ENCODE measurements around the gene RXFP4.
"Not testable (repeated sequence)": the region's sequence is repeated elsewhere in the genome, so short reads cannot be mapped to it uniquely, and the experiment has no call there.

- TF ChIP-seq, protein P1, sequence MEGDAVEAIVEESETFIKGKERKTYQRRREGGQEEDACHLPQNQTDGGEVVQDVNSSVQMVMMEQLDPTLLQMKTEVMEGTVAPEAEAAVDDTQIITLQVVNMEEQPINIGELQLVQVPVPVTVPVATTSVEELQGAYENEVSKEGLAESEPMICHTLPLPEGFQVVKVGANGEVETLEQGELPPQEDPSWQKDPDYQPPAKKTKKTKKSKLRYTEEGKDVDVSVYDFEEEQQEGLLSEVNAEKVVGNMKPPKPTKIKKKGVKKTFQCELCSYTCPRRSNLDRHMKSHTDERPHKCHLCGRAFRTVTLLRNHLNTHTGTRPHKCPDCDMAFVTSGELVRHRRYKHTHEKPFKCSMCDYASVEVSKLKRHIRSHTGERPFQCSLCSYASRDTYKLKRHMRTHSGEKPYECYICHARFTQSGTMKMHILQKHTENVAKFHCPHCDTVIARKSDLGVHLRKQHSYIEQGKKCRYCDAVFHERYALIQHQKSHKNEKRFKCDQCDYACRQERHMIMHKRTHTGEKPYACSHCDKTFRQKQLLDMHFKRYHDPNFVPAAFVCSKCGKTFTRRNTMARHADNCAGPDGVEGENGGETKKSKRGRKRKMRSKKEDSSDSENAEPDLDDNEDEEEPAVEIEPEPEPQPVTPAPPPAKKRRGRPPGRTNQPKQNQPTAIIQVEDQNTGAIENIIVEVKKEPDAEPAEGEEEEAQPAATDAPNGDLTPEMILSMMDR (IDR thresholded peaks at IDR 0.05; ENCODE audit: insufficient read depth, low read length, poor library complexity, severe bottlenecking) = not testable (repeated sequence)
- not testable (repeated sequence) for TF ChIP-seq EZH2phosphoT487 (conservative IDR thresholded peaks at IDR 0.05; ENCODE audit: low read length)
Measured at GRCh38 chr1:155930725-155931124, 10.7 kb upstream of the RXFP4 start.

All from SU-DHL-6 (cell line).